NCI-H146 treated with DMSO at 0.1 percent for 48 hours (cell line): ENCODE measurements around the gene PXT1.
"Not testable (repeated sequence)": the region's sequence is repeated elsewhere in the genome, so short reads cannot be mapped to it uniquely, and the experiment has no call there.

Experiments used
- DNase-seq: peaks from one replicate; lab custom pipeline; 2025; ENCODE audit not compliant: unreplicated experiment; lab: John Stamatoyannopoulos, UW

Gene PXT1

DNA sequence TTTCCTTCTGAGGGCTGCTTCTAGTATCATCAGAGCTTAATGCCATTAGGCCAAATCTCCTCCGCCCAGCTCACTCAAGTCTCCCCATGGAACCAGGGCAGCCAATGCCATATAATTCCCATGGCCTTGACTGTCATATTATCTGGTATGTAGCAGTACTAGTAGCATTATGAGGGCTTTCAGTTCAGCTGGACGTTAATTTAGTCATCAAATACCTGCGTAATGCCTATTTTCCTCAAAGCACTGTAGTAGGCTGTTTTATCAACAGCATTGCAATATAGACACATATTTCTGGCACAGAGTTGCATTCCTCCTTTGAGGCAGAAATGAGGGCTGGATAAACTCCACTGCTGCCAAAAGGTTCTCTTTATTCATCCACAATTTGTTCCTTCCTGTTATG is 1.8 kb upstream of the PXT1 start:
- no peak for DNase-seq

GRCh38 chr6:36443471-36444428 is 1.1 kb upstream of the PXT1 start:
- DNase-seq, result peak; percentile 22

GRCh38 chr6:36442103-36442670 is 467 bp downstream of the PXT1 start:
- no peak for DNase-seq

GRCh38 chr6:36441307-36441894 is 1.3 kb downstream of the PXT1 start:
- DNase-seq, result peak; percentile 71

- DNase-seq, result no peak
Measured at GRCh38 chr6:36436466-36436865, 6.2 kb downstream of the PXT1 start.

GRCh38 chr6:36432151-36432671 is 10.4 kb downstream of the PXT1 start:
- DNase-seq, result no peak

GRCh38 chr6:36431197-36431596 is 11.5 kb downstream of the PXT1 start:
- DNase-seq, result no peak

DNA sequence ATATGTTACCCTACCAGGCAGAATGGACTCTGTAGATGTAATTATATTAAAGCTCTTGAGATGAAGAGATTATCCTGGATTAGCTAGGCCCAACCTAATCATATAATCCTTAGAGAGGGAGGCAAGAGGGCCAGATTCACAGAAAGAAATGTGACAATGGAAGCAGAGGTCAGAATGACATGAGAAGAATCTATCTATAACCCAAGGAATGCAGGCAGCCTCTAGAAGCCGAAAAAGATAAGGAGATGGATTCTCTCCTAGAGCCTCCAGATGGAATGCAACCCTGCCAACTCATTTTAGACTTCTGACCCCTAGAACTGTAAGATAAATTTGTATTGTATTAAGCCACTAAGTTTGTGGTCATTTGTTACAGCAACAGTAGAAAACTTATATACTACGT is 12.3 kb downstream of the PXT1 start:
- DNase-seq, result no peak

DNA sequence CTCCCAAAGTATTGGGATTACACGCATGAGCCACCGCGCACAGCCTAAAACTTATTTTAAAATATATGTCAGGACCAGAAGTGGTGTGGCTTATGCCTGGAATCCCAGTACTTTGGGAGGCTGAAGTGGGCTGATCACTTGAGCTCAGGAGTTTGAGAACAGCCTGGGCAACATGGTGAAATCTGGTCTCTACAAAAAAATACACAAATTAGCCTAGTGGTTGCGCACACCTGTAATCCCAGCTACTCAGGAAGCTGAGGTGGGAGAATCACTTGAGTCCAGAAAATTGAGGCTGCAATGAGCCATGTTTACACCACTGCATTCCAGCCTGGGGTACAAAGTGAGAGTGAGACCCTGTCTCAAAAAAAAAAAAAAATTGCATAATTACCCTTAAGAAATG is 13.7 kb downstream of the PXT1 start:
- no peak for DNase-seq

DNA sequence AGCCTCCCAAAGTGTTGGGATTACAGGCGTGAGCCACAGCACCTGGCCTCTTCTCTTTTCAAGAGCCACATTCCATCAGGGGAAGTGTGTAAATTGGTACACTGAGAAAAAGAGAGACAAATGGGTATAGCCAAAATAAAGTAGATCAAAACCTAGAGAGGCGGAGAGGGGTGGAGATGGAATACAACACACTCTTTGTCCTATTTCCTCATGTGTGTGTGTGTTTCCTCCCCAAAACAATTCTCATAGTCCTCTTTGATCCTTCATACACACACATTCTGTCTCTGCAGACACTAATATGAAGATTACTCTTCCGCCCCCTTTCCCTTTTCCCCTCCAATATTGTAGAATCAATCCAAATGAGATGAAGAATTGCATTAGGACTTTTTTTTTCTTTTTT is 16.0 kb downstream of the PXT1 start:
- no peak for DNase-seq

DNA sequence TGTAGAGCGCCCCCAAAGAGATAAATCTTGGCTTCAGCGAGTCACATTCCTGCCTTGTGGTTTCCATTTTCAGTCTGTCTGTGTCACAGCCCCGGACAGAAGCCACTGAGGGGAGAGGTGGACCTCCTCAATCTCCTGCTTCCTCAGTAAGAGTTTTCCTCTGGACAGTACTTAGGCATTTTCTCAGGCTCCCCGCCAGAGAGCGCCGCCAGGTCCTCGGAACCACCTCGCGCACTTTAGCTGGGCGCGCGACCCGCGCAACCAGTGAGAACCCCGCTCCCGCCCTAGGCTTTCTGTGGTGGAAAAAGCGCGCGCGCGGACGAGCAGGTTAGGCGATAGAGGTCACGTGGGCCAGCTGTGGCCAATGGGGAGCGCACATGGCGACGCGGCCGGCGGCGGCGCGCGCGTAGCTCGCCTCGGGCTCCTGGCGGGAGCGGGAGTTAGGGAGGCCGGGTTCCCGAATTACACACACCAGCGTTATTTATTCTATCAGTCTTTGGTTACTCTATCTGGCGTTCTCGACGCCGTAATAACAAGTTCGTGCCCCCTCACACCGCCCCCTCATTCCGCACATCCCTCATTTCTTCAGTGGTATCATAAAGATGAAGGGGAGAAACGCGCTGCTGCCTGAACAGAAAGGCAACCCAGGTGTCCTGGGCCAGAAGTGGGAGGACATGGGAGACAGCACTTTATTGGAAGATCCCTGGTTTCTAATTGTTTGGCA is 19.4 kb downstream of the PXT1 start:
- peak; percentile 96 for DNase-seq

DNA sequence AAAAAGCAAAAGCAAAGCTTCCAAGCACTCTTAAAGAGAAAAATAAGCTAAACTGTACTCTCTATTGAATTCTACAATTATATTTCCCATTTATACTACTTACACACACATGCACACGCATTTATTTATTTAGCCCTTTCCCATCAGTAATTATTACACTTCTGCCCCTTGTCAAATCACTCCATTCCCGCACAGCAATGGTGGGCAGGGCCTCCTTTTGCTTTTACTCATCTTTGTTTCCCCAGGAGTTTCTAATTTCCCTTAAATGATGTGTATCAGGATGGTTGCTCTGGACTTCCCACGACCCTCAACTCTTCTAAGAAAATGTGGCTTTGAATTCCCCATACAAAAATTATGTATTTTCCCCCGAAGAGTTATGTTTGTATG is 19.9 kb downstream of the PXT1 start:
- no peak for DNase-seq

DNA sequence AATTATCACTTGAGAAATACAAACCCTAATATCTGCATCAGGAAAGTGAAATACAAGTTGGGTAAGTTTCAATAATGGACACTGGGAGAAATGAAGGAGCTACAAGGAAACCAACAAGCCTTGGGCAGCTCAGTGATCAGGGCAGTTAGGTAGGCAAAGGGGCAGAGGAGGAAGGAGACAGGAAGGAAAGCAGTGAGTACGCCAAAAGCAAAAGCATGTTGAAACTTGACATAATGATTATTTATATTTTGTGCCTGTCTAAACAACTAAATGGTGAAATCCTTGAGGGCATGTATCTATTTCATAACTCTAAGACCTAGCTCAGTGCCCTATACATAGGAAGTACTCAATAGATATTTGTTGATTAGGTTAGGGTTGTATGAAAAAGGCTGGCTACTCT is 23.3 kb downstream of the PXT1 start:
- DNase-seq, result no peak

DNA sequence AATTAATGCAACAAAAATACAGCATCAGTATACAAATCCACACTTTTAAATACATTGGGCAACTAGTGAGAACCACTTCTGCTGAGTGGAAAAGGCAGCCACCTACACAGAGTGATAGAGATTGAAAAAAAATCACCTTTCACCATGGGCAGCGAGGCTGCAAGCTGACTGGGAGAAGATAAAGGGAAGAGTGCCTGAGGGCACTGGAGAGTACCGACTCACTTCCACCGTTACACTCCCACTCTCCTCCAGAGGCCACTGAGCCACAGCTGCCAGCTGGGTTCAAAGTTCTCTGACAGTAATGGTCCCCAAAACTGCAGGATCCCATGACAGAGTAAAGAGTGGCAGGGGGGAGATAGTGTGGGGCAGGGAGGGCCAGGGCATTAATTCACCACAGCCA is 24.1 kb downstream of the PXT1 start:
- DNase-seq, result peak; percentile 4

- no peak for DNase-seq
Measured at GRCh38 chr6:36414481-36414880, 28.2 kb downstream of the PXT1 start.

DNA sequence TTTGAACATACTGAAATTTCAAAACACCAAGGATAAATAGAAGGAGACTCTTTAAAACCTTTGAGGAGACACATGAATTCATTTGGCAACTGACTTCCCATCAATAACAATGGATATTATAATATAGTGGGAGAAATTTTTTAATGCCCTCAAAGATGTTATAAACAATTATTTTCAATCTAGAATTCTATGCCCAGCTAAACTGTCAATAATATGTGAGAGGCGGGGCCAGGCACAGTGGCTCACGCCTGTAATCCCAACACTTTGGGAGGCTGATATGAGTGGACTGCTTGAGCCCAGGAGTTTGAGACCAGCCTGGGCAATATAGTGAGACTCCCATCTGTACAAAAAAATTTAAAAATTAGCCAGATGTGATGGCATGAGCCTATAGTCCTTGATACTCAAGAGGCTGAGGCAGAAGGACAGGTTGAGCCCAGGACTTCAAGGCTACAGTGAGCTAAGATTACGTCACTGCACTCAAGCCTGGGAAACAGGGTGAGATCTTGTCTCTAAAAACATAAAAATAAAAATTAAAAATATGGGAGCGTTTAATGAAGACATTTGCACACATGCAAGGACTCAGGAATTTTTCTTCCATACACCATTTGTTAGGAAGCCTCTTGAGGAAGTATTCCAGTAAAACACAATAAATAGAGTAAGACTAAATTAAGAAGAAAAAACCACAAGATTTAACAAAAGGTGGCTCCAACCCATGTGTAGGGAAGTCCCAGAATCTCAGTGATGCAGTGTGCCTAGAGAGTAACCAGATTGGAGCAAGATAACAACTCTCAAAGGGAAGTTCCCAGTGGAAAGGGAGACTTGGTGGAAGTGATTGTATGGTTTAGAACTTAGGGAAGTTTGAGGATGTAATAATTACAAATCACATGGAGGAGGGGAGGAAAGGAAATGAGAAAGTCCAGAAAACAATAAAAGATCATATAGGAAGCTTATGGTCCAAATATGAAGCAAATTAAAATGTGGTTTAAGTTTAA is 28.9 kb downstream of the PXT1 start:
- DNase-seq, result no peak

DNA sequence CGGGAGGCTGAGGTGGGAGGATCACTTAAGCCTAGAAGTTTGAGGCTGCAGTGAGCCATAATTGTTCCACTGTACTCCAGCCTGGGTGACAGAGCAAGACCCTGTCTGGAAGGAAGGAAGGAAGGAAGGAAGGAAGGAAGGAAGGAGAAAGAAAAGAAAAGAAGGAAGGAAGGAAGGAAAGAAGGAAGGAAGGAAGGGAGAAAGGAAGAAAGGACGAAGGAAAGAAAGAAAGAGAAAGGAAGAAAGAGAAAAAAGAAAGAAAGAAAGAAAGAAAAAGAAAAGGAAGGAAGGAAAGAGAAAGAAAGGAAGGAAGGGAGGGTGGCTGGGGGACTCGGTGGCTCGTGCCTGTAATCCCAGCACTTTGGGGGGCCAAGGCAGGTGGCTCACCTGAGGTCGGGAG is 32.9 kb downstream of the PXT1 start:
- DNase-seq, result not testable (repeated sequence)

DNA sequence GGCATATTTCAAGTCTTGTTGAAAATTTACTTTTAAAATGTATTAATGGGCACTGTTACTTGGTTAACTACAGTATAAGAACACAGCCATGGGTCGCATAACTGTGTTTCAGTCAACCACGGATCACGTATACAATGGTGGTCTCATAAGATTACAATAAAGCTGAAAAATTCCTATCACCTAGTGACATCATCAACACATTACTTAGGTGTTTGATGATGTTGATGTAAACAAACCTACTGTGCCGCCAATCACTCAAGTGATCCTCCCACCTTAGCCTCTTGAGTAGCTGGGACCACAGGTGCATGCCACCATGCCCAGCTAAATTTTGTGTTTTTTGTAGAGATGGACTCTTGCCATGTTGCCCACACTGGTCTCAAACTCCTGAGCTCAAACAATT is 38.5 kb downstream of the PXT1 start:
- DNase-seq, result no peak

GRCh38 chr6:36402481-36402880 is 40.2 kb downstream of the PXT1 start:
- no peak for DNase-seq

- no peak for DNase-seq
Measured at GRCh38 chr6:36399970-36400369, 42.7 kb downstream of the PXT1 start.
